Upper lobe of left lung (tissue), 4 donors: ENCODE measurements around the gene DSC1.

Experiments used
- CTCF ChIP-seq, 6 experiments: fragments of 450-650 bp in 4 of 6; fragments of 200-600 bp in 2 of 6; sonication (generic) in 2 of 6; IDR thresholded peaks; one replicate each; pipeline ENCODE4 v1.5.1; 2016 to 2019; ENCODE audit warnings: antibody characterized with exemption in 6 of 6
- EP300 ChIP-seq, 4 donors: sonication (generic); formaldehyde crosslinking; IDR thresholded peaks; one replicate each; pipeline ENCODE4 v1.5.1; 2017; ENCODE audit warnings: antibody characterized with exemption in 4 of 4, control low read depth in 2 of 4
- POLR2A ChIP-seq, 4 donors: fragments of 450-650 bp; IDR thresholded peaks; one replicate each; pipeline ENCODE4 v1.5.1; 2016 to 2017; ENCODE audit warnings: antibody characterized with exemption in 4 of 4, mild to moderate bottlenecking in 2 of 4
- POLR2AphosphoS5 ChIP-seq, 2 donors: sonication (generic); formaldehyde crosslinking; IDR thresholded peaks; one replicate each; pipeline ENCODE4 v1.5.1; 2017; ENCODE audit warnings: antibody characterized with exemption in 2 of 2

DNA sequence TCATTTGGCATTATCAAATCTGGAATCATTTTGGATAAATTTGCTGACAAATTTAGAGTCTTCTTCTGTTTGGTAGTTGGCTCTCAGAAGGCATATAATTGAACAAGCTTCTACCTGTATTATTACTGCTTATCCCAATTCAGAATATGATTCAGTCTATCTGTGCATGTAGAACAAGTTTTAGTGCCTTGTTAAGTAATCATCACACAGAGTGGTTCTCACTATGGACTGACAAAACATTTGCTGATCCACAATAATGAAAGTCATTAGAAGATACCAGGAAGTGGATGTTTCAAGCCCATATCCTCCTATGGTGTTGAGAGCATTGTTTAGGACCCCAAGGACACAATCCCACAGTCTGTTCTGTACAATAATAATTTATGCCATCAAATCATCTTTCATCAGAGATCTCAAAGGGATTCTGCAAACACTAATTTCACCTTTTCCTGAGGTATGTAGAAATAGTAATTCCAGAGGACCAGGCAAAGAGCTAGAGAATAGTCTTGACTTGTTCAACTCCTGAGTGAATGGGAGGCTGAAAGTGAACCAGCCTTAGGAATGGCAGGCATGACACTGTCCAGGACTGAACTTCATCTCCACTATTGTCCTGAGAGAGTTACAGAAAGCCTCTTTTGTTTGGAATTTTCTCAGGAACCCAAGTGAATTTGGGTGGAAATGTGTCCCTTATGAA, 29.6 kb upstream of the DSC1 start:
- no peak for TF ChIP-seq CTCF (IDR thresholded peaks at IDR 0.05)
- TF ChIP-seq POLR2AphosphoS5 (IDR thresholded peaks at IDR 0.05), result no peak
- no peak for TF ChIP-seq EP300 (IDR thresholded peaks at IDR 0.05)
- TF ChIP-seq POLR2A (IDR thresholded peaks at IDR 0.05), result no peak
